ENCODE data around the gene IQCE.

- TF ChIP-seq POLR2A (IDR thresholded peaks at IDR 0.05) (no peak), CTCF (IDR thresholded peaks at IDR 0.05) (no peak)
Measured at GRCh38 chr7:2571409-2571808, 12.6 kb downstream of the IQCE start.
